H1 (cell line): ENCODE data around the gene NDUFB2.

ENCODE experiments used
- ATF3 ChIP-seq: IDR thresholded peaks from 2 replicates; pipeline ENCODE4 v1.6.1; 2011; ENCODE audit warnings: low read depth, mild to moderate bottlenecking, low read length; ENCODE audit not compliant: insufficient read depth
- BCL11A ChIP-seq, 2 experiments: IDR thresholded peaks; one replicate each; pipeline ENCODE4 v1.6.1; 2011; ENCODE audit warnings: low read depth in 2 of 2, low read length in 2 of 2, mild to moderate bottlenecking in 2 of 2
- CTCF ChIP-seq, 3 experiments: IDR thresholded peaks; 1 replicate in 2 of 3; 2 replicates in 1 of 3; pipeline versions ENCODE4 v1.5.1 to v1.6.1; 2011; ENCODE audit warnings: low read length in 3 of 3, mild to moderate bottlenecking in 3 of 3, inconsistent platforms in 2 of 3, low read depth in 1 of 3, moderate library complexity in 1 of 3; ENCODE audit not compliant: insufficient read depth in 1 of 3; ENCODE audit errors: control extremely low read depth in 1 of 3
- EP300 ChIP-seq, 2 experiments: IDR thresholded peaks; 1 replicate in 1 of 2; 2 replicates in 1 of 2; pipeline ENCODE4 v1.6.1; 2011 to 2012; ENCODE audit warnings: low read depth in 2 of 2, low read length in 2 of 2, mild to moderate bottlenecking in 2 of 2, borderline replicate concordance in 1 of 2, inconsistent platforms in 1 of 2, moderate library complexity in 1 of 2
- EZH2 ChIP-seq: fragments of 200-600 bp; sonication (generic); IDR thresholded peaks from 2 replicates; pipeline ENCODE4 v1.7.1; 2012; ENCODE audit warnings: low read depth, mild to moderate bottlenecking, moderate library complexity, low read length, inconsistent platforms; ENCODE audit not compliant: severe bottlenecking
- GTF2F1 ChIP-seq: IDR thresholded peaks from 2 replicates; pipeline ENCODE4 v1.6.1; 2012; ENCODE audit warnings: low read depth, low read length, improper control_type of control experiment, borderline replicate concordance
- KDM4A ChIP-seq: IDR thresholded peaks from one replicate; pipeline ENCODE4 v1.7.1; 2012; ENCODE audit warnings: low read depth, mild to moderate bottlenecking, moderate library complexity, low read length, inconsistent platforms; ENCODE audit not compliant: severe bottlenecking
- MAX ChIP-seq: IDR thresholded peaks from 2 replicates; pipeline ENCODE4 v1.6.1; 2012; ENCODE audit warnings: inconsistent platforms
- POLR2A ChIP-seq, 2 experiments: IDR thresholded peaks; 1 replicate in 1 of 2; 2 replicates in 1 of 2; pipeline ENCODE4 v1.6.1; 2011; ENCODE audit warnings: low read depth in 2 of 2, low read length in 2 of 2, mild to moderate bottlenecking in 2 of 2; ENCODE audit errors: control extremely low read depth in 1 of 2
- POLR2AphosphoS5 ChIP-seq: IDR thresholded peaks from 2 replicates; pipeline ENCODE4 v1.6.1; 2011; ENCODE audit warnings: low read depth, low read length
- USF2 ChIP-seq: IDR thresholded peaks from 2 replicates; pipeline ENCODE4 v1.6.1; 2011; ENCODE audit warnings: low read length, improper control_type of control experiment
- ZNF274 ChIP-seq: IDR thresholded peaks from 2 replicates; pipeline ENCODE4 v1.7.0; 2012; ENCODE audit warnings: low read length, borderline replicate concordance; ENCODE audit errors: extremely low read depth

GRCh38 chr7:140704205-140704604 is 7.7 kb downstream of the NDUFB2 start:
- TF ChIP-seq CTCF (IDR thresholded peaks at IDR 0.05; ENCODE audit: control extremely low read depth in 1 of 3, insufficient read depth in 1 of 3, low read depth in 1 of 3, low read length in 3 of 3) (no peak), ZNF274 (no peak), EP300 (IDR thresholded peaks at IDR 0.05; ENCODE audit: borderline replicate concordance in 1 of 2, low read depth in 2 of 2, low read length in 2 of 2) (no peak), POLR2AphosphoS5 (no peak), EZH2 (no peak), BCL11A (IDR thresholded peaks at IDR 0.05; ENCODE audit: low read depth in 2 of 2, low read length in 2 of 2) (no peak), GTF2F1 (no peak), MAX (no peak), USF2 (no peak), POLR2A (IDR thresholded peaks at IDR 0.05; ENCODE audit: control extremely low read depth in 1 of 2, low read depth in 2 of 2, low read length in 2 of 2) (no peak), ATF3 (no peak), KDM4A (no peak)
